GM19023 (cell line): ENCODE results near the gene ADH5.
"Not testable (repeated sequence)": the region's sequence is repeated elsewhere in the genome, so short reads cannot be mapped to it uniquely, and the experiment has no call there.

Experiments used
- ATAC-seq: cut with Tn5 transposase; IDR thresholded peaks from one replicate; pipeline ENCODE4 v1.9.1; 2021; ENCODE audit warnings: mild to moderate bottlenecking, moderate library complexity; ENCODE audit not compliant: unreplicated experiment

The ADH5 gene

DNA sequence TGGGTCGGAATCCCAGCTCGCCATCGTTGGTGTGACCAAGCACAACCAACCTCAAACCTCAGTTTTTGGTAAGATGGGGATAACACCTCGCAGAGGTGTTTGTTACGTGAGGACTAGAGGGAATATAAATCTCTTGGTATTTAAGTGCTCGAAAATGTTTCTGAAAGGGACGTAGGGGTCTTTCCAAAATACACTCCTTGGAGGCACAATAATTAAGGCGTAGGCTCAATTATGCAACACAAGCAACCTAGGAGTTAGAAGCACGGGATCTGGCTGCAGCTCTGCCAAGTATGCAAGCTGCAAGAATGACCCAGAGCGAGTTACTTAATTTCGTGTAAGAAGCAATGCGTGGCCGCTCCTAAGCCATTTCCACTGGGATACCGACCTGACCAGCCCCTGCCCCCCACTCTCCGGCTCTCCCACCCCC, 552 bp downstream of the ADH5 start:
- ATAC-seq = peak; percentile 23

GRCh38 chr4:99084595-99084994, 4.0 kb downstream of the ADH5 start:
- no peak for ATAC-seq

DNA sequence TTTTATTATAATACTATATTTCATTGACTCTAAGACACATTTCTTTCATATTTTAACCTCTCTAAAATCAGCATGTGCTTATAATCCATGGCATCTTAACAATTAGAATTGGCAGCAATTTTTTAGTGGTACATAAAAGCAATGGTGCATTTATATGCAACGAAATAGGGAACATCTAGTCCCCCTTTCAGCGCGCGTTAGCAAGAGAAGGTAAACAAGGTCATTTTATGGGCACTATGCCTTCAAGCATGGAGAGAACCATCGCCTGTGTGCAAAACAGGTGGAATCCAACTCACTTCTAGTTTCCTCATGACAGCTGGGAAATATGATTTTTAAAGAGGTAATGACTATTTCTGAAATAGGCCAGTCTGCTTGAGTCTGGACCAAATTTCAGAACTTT, 6.4 kb downstream of the ADH5 start:
- no peak for ATAC-seq

DNA sequence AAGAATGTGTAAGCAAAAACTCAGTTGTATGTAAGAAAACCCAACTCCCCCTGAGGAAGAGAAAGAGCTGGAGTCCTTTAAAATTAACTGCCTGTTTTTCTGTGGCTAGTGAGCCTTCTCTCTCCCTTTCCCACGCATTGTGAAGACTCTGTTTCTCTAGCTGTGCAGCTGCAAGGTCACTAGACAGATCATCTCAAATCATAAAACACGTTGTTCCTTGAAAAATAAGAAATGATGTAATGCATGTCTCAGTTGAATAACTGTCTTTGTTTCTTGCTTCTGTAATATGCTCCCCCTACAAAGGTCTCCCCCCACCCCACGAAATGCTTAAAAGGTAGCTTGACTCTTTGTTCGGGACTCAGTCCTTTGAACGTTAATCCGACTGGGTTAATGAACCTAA, 7.7 kb downstream of the ADH5 start:
- not testable (repeated sequence) for ATAC-seq

GRCh38 chr4:99079625-99080295, 8.8 kb downstream of the ADH5 start:
- no peak for ATAC-seq

DNA sequence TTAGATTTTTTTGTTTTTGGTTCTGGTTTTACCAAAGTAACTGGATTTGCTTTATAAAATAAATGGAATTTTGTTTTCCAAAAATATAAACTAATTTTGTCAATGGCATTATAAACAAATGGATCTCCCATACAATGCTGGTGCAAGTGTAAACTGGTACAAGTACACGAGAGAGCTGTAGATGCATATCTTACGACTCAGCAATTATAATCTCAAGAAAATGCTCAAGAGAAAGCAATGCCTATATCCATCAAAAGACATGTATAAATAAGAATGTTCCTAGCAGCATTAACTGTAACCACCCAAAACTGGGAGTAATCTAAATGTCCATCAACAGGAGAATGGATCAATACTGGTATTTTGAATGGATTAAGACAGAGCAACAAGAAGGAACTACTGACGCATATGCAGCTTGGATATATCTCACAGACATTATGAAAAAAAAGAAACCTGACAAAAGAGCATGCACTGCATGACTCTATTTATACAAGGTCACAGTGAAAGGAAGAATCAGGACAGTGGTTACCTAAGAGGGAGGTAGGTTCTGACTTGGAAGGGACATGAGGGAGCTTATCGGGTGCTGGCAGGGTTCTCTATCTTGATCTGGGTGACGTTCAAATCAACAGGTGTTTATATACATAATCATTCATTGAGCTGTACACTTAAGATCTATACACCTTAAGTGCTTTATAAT, 9.5 kb downstream of the ADH5 start:
- no peak for ATAC-seq

DNA sequence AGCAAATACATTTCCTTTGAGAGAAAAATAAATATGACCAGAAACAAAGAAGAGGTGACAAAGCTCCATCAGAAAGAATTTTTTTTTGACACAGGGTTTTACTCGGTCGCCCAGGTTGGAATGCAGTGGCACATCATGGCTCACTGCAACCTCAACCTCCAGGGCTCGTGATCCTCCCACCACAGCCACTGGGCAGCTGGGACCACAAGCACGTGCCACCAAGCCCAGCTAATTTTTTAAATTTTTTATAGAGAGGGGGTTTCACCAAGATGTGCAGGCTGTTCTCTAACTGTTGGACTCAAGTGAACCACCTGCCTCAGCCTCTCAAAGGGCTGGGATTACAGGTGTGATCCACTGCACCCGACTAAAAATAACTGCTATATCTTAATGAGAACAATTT, 10.3 kb downstream of the ADH5 start:
- no peak for ATAC-seq

DNA sequence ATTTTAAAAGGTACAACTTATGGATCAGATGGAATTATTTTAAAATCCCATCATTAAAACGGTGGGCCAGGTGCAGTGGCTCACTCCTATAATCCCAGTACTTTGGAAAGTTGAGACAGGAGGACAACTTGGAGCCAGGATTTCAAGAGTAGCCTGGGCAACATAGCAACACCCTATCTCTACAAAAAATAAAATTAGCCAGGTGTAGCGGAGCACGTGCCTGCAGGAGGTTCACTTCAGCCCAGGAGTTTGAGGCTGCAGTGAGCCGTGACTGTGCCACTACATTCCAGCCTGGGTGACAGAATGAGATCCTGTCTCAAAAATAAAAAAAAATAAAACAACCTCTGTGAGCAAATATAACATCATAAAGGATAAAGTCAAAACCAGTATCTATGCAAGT, 11.4 kb downstream of the ADH5 start:
- no peak for ATAC-seq

GRCh38 chr4:99076292-99076976, 12.2 kb downstream of the ADH5 start:
- no peak for ATAC-seq

DNA sequence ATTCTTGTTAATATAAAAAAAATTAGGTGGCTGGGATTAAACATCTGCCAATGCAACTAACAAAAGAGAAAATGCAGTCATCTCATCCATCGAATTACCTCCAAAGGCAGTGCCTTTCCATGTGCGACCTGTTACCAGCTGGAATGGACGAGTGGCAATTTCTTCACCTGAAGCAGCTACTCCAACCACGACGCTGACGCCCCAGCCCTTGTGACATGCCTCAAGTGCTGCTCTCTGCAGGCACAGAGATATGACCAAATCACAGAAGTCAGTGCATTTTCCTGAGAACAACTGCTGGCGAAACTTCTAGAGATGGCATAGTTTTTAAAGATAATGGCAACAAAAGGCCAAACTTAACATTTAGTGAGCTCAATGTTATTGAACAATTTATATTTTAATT, 13.8 kb downstream of the ADH5 start:
- no peak for ATAC-seq

DNA sequence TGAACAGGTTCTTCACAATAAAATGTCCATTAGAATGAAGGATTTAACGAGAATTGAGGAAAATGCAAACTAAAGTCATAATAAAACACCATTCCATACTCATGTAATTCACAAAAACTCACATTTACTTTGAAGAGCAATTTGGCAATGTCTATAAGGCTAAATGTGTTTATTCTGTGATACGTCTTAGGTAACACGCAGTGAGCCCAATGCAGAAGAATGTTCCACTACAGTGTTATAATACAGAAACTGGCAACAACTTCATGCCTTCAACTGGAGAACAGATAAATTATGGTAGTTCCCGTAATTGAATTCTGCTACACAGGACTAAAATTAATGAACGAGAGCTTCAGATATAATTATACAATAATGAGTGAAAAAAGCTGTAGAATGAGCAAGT, 17.4 kb downstream of the ADH5 start:
- ATAC-seq = no peak

GRCh38 chr4:99067617-99068016, 21.0 kb downstream of the ADH5 start:
- no peak for ATAC-seq

DNA sequence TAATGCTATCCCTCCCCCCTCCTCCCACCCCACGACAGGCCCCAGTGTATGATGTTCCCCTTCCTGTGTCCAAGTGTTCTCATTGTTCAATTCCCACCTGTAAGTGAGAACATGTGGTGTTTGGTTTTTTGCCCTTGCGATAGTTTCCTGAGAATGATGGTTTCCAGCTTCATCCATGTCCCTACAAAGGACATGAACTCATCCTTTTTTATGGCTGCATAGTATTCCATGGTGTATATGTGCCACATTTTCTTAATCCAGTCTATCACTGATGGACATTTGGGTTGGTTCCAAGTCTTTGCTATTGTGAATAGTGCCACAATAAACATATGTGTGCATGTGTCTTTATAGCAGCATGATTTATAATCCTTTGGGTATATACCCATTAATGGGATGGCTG, 23.1 kb downstream of the ADH5 start:
- not testable (repeated sequence) for ATAC-seq

- ATAC-seq = no peak
These were observed 26.5 kb downstream of the ADH5 start for GRCh38 chr4:99062120-99062519.

GRCh38 chr4:99061048-99061700, 27.4 kb downstream of the ADH5 start:
- ATAC-seq = no peak

DNA sequence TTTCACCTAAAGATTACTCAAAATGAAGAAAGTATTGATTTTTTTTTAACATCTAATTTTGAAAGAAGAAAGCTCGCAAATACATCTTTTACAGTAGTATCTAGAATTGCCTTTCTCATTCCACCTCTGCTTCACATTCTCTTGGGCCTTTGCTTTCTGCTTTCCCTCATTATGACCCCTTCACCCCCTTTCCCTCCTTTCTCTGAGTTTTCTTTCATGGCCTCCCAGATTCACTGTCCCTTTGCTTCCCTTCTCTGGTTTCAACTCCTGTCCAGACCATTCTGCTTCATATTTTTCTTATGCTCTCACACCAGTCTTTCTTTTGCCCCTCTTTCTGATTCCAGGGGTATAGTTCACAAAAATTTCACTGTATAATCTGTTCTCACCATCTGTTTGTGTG, 29.0 kb downstream of the ADH5 start:
- no peak for ATAC-seq

DNA sequence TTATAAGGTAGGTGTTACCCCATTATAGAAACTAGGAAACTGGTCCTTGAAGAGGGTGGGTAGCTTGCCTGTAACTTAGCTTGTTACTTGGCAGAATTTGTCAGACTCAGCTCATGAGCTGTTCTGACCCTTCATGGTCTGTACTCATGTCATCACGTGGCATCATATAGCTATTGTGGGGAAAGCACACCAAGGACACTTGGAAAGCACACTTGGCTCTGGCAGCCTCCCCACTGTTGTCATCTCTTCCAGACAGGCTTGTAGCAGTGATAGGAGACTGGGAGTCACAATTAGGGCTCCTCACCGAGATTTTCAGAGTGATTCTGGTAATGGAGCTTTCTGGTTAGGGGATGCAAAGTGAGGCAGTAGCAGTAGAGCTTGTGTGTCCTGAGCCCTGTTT, 30.4 kb downstream of the ADH5 start:
- ATAC-seq = no peak

- peak; percentile 55 for ATAC-seq
These were observed 34.1 kb downstream of the ADH5 start for GRCh38 chr4:99054428-99054994.

GRCh38 chr4:99052902-99053301, 35.7 kb downstream of the ADH5 start:
- ATAC-seq = no peak

- no peak for ATAC-seq
These were observed 40.9 kb downstream of the ADH5 start for GRCh38 chr4:99047710-99048109.

DNA sequence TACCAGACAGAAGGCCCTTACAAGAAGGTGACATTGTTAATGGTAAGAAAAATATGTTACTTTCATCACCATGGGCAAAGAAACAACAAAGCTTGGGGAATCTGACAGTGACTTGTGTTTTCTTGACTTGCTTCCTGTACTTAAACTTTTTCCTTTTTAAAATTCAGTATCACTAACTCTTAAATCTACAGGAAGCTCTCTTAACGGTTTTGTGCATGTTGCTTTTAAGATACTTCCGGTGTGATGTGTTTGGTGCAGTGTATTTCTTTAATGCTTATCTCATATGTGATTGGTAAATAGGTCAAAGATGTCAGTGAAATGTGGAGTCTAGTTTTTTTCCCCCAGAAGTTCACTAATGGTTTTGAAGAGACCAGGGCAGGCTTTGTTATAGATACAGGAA, 45.2 kb downstream of the ADH5 start:
- ATAC-seq = no peak
